RPMI7951 (cell line): ENCODE data around the gene CEACAM21. TPM values are rescaled to one million over a fixed set of nuclear protein-coding genes. Genes with fewer than 3 reads are reported as not detected.
A peak's percentile ranks its signal among the peaks of the same experiment; 100 is the strongest.
"Not testable (repeated sequence)": the region's sequence is repeated elsewhere in the genome, so short reads cannot be mapped to it uniquely, and the experiment has no call there.

Experiments
- DNase-seq: peaks from one replicate; pipeline ENCODE4 v3.0.0-alpha.2; 2012; ENCODE audit warnings: low read depth
- total RNA-seq: library from RNA; depleted of rRNA; stranded (reverse); fragments of >200 nt; shearing (Covaris generic); gene quantifications from 2 replicates; pipeline ENCODE4 v1.2.3, GENCODE V29; 2014

Gene CEACAM21
- total RNA-seq, 1 experiment from 2014 or later = not detected

- no peak for DNase-seq
Measured at GRCh38 chr19:41549884-41550283, 26.1 kb upstream of the CEACAM21 start.

- no peak for DNase-seq
Measured at GRCh38 chr19:41551212-41551610, 24.8 kb upstream of the CEACAM21 start.

DNA sequence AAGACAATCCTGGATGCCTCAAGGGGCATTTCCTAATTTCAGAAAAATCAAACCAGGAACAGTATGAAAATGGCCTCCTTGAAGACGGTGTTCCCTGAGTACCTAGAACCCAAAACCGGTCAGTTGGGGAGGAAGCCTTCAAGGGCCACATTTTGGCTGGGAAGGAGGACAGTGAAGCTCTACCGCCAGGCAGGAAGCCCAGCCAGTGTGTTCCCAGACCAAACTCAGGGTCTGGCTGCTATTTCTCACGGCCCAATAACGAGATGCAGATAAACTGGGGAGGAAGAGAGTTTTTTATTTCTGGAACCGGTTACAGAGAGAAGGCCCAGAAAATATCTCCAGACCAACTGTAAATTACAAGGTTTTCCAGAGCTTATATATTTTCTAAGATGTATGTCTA lies 24.3 kb upstream of the CEACAM21 start:
- DNase-seq = no peak

DNA sequence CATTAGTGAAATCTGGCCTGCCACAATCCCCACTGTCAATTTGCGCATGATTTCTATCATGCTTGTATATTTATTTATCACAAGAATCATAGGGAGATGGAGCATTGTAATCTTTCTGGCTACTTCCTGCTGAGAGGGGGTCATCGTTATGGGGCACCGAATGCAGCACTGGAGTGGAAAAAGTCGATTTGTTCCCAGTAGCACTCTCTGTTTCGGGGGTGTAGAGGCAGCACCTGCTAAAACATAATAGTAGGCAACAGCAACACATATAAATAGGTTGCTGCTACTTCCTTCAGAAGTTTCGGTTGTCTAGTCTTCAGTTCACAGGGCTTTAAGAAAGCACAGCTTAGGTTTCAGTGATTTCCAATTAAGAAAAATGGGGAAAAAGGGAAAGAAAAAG lies 23.4 kb upstream of the CEACAM21 start:
- no peak for DNase-seq

DNA sequence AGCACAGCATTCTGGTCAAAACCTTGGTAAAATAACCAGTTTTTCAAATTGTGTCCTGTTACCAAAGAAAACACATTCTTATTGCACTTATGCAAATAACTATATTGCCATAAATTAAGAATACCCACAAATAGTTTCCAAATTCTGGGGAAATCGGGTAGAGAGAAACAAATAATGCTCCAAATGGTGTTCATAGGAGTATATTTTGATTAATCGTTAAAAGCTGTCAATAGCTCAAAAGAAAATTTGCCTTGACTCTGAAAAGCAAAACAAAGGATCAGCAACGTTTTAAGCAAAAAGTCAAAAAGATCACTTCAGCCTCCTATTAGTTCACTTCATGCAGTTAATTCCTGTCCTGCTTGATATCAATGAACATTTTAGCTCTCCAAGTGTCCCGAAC lies 22.2 kb upstream of the CEACAM21 start:
- DNase-seq = no peak

- DNase-seq = no peak
Measured at GRCh38 chr19:41554907-41555306, 21.1 kb upstream of the CEACAM21 start.

DNA sequence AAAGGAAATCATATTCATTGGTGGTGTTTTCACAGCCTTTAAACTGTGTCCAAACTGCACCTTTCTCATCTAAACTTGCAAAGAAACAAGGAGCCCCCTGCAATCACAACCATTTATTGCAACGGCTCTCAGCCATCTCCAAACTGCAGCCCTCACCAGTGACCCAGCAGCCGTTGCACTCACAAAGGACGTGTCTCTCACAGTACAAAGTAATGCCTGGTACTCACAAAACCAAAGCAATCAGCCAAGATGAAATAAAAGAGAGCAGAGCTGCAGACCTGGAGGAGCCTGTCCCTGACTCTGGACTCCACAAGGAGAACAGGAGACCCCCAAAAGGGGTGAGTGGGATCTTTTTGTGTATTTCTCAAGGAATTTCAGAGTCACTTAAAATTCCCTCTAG lies 20.2 kb upstream of the CEACAM21 start:
- no peak for DNase-seq

DNA sequence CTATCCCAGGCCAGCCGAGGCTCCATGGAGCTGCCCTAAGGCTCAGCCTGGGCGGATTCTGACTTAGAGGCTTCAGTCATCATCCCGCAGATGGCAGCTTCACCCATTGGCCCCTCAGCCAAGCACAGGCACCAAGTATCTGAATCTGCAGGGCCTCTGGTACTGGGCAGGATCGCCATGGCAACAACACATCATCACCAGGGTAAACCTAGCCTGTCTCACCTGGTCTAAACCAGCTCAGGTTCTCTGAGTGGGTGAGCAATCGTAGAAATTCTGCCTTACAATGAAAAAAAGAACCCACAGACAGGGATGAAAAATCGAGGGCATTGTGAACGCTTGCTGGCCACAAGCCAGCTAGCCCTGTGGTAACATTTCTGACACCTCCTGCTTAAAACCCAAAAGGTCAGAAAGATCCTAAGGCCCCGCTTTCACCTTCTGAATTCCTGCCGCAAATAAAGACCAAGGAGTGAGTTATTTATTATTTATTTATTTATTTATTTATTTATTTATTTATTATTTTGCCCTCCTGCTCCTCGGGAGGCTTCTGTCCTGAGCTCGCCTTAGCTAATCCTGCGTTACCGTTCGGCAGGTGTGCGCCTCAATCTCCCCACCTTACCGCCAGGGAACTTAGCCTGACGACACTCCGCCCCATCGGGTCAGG lies 12.0 kb upstream of the CEACAM21 start:
- DNase-seq = no peak

DNA sequence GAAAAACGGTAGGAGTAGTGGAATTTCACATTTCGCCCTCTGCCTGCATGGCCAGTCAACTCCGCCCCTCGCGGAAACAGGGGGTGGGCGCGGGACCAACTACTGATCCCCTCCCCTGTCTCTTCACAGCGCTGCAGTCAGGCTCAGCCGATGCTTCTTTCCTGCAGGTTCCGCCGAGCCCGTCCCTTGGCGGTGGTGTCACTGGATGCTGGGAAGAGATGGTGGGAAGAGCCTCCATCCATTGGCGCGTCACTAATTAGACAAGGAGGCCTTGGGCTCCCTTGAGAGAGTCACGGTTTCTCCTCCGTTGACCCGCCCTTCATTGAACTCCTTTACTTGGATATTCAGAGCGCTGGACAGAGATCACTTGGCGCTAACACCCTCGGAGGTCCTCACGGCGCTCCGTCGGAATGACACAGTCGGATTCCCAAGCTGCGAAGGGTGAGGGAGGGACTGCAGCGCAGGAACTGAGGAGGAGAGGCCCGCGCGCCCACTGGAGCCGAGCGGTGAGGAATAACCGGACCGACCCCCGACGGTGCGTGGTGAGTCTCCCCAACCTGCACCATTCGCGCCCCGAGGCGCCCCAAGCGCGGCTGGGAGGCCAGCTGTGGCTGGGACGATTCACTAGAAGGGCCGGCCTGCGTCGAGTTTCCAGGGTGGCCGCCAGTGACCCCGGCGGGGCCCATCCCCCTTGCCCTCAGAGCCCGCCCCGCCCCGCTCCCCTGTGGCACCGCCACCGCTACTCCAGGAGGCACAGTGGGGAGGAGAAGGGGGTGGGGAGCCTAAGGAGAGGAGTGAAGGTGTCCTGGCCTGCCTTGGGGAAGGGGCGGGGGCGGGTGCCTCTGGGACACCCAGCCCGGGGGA lies 11.2 kb upstream of the CEACAM21 start:
- peak; percentile 10 for DNase-seq

DNA sequence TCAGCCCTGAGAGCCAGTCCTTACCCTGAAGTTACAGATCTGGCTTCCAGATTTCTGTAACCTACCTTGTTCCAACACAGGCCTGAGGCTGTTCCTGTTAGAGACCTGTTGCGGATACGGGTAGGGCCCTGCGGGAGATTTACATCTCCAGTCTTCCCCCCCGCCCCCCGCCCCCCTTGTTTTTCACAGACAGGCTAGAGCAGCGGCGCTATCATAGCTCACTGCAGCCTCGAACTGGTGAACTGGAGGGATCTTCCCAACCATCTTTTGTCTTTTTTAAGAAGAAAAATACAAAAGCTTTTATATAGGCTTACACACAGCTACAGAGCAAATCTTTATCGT lies 10.6 kb upstream of the CEACAM21 start:
- DNase-seq = no peak

DNA sequence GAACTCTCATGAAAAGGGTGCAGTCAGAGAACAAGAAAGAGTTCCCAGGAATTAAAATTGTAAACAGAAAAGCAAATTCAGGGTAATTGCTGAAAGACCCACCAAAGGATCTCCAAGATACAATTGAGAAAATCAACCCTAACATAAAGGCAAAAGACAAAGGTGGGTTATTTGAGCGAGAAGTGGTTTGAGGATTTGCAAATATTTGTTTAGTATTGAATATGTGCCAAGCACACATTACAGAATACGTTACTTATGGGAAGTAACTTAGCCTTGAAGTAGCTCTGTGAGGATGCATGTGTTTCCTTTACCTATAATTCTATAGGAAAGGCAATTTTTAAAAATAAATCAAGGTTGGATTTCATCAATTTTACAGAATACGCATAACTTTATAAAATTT lies 10.0 kb upstream of the CEACAM21 start:
- DNase-seq = no peak

GRCh38 chr19:41569481-41570150 lies 6.3 kb upstream of the CEACAM21 start:
- DNase-seq = no peak

- DNase-seq = no peak
Measured at GRCh38 chr19:41570179-41570578, 5.8 kb upstream of the CEACAM21 start.

GRCh38 chr19:41570639-41571112 lies 5.3 kb upstream of the CEACAM21 start:
- peak; percentile 65 for DNase-seq

DNA sequence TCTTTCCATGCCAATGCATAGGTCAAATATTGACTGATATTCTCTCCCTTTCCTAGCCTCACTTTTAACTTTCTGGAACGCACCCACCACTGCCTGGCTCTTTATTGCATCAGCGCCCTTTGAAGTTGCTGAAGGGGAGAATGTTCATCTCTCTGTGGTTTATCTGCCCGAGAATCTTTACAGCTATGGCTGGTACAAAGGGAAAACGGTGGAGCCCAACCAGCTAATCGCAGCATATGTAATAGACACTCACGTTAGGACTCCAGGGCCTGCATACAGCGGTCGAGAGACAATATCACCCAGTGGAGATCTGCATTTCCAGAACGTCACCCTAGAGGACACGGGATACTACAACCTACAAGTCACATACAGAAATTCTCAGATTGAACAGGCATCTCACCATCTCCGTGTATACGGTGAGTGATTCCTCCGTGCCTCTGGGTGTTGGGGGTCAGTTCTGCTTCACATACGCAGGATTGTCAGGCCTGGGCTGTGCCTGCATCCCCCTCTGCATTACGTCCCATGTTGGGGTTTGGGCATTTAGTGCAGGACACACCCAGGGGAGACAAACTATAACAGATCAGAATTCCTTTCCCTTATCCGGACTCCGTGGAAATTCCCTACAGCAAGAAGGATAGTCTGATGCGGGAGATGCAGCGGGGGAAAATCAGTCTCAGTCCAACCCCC lies 1.3 kb downstream of the CEACAM21 start:
- no peak for DNase-seq

DNA sequence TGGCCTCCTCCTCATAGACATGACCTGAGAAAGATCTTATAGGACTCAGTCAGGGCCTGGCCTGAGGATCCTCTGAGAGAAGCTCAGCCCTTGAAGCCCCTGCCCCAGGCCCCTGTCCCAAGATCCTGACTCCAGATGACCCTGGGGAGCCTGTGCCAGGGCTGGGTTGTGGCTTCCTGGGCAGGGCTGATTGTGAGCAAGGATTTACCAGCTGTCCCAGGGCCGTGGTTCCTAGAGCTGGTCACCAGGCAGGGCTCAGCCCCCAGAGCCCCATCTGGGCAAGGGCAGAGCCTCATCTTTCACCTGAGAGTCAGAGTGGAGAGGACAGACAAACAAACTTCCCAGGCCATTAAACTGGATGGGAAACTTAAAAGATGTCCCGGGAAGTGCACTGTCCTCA lies 1.9 kb downstream of the CEACAM21 start:
- no peak for DNase-seq

- DNase-seq = no peak
Measured at GRCh38 chr19:41578886-41579285, 2.9 kb downstream of the CEACAM21 start.

DNA sequence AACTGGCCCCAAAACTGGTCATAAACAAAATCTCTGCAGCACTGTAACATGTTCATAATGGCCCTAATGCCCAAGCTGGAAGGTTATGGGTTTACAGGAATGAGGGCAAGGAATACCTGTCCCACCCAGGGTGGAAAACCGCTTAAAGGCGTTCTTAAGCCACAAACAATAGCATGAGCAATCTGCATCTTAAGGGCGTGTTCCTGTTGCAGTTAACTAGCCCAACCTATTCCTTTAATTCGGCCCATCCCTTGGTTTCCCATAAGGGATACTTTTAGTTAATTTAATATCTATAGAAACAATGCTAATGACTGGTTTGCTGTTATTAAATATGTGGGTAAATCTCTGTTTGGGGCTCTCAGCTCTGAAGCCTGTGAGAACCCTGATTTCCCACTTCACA lies 5.1 kb downstream of the CEACAM21 start:
- not testable (repeated sequence) for DNase-seq

DNA sequence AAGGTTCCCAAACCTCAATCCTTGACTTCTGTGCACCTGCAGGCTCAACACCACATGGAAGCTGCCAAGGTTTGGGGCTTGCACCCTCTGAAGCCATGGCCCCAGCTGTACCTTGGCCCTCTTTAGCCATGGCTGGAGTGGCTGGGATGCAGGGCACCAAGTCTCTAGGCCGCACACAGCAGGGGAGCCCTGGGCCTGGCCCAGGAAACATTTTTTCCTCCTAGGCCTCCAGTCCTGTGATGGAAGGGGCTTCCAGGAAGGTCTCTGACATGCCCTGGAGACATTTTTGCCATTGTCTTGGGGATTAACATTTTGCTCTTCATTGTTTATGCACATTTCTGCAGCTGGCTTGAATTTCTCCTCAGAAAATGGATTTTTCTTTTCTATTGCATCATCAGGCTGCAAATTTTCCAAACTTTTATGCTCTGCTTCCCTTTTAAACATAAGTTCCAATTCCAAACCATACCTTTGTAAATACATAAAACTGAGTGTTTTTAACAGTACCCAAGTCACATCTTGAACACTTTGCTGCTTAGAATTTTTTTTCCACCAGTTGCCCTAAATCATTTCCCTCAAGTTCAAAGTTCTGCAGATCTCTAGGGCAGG lies 6.7 kb downstream of the CEACAM21 start:
- DNase-seq = not testable (repeated sequence)

DNA sequence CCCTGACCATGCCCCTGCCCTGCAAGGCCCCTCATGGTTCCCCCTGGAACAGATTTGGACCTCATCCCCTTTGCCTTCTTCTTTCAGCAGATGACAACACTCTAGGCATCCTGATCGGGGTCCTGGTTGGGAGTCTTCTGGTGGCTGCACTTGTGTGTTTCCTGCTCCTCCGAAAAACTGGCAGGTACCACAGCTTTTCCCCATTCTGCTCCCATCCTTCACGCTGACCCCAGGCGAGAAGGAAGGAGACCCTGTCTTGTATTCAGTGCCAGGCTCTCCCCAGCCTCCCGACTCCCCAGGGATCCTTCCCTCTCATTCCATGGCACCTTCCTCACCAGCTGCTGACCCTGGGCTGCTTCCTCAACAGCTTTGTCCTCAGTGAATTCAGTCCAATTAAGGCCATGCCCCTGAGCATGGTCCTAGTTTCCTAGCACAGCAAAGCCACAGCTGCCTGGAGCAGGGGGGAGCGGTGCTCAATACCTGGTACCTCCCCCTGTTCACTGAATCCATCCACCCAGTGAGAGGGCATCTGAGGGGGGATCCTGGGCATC lies 8.4 kb downstream of the CEACAM21 start:
- no peak for DNase-seq

DNA sequence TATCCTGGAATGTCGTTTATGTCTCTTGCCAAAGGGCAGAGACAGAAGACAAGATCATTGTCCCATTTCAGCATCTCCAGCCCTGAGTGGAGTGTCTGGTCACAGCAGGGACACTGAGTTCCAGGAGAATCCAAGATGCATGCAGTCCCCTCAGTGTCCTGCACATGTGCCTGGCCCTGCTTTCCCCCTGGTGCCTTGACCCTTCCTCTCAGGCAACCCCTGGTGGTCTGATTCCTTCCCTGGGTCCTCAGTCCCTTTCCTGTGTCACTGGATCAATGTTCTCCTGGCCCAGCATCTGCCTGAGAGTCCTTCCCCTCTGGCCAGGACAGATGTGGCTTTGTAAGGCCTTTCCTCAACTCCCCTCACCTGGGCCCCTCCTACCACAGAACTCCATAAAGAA lies 9.0 kb downstream of the CEACAM21 start:
- no peak for DNase-seq
